SJCRH30 (cell line): ENCODE measurements around the gene ZNF362. TPM values are rescaled to one million over a fixed set of nuclear protein-coding genes. Genes with fewer than 3 reads are reported as not detected.

ENCODE experiments used
- DNase-seq, 2 experiments: peaks; one replicate each; pipeline ENCODE4 v3.0.0-alpha.2; 2015 to 2020
- H3K27ac ChIP-seq: fragments of 250-450 bp; sonication (Bioruptor Pico); 2 replicates; pipeline ENCODE4 v1.5.1; 2020; ENCODE audit warnings: mild to moderate bottlenecking, moderate library complexity
- H3K27me3 ChIP-seq: fragments of 250-450 bp; sonication (Bioruptor Pico); 2 replicates; pipeline ENCODE4 v1.5.1; 2020; ENCODE audit warnings: mild to moderate bottlenecking, moderate library complexity
- H3K36me3 ChIP-seq: fragments of 250-450 bp; sonication (Bioruptor Pico); 2 replicates; pipeline ENCODE4 v1.5.1; 2020; ENCODE audit warnings: mild to moderate bottlenecking, moderate library complexity
- H3K4me1 ChIP-seq: fragments of 250-450 bp; sonication (Bioruptor Pico); 2 replicates; pipeline ENCODE4 v1.5.1; 2020; ENCODE audit warnings: mild to moderate bottlenecking, moderate library complexity
- H3K4me3 ChIP-seq: fragments of 250-450 bp; sonication (Bioruptor Pico); 2 replicates; pipeline ENCODE4 v1.5.1; 2020; ENCODE audit warnings: mild to moderate bottlenecking, moderate library complexity
- H3K9me3 ChIP-seq: fragments of 250-450 bp; sonication (Bioruptor Pico); replicated peaks from 2 replicates; pipeline ENCODE4 v1.5.1; 2020; ENCODE audit warnings: mild to moderate bottlenecking, moderate library complexity
- total RNA-seq: library from RNA; depleted of rRNA; stranded (reverse); fragments of >200 nt; shearing (Covaris generic); gene quantifications from 2 replicates; pipeline ENCODE4 v1.2.3, GENCODE V29; 2014

ZNF362 gene
- total RNA-seq, 1 experiment from 2014 or later, result 29.3 TPM

- Histone ChIP-seq H3K27me3 (no peaks in the 10 kb centered on the region), H3K4me1 (peaks cover 14% of the 10 kb centered on the region; the same call in 1 of the 2 replicates), H3K36me3 (0 out of 2 replicates have a peak, but pooled peaks cover 2% of the 10 kb centered on the region), H3K27ac (peak overlapping the region; percentile 89), H3K9me3 (no peaks in the 10 kb centered on the region), H3K4me3 (peak overlapping the region; percentile 89)
- peak; percentile 92 to 93 for DNase-seq
Measured at GRCh38 chr1:33255347-33256220, 708 bp upstream of the ZNF362 start.

- H3K27me3 ChIP-seq, result no peaks in the 10 kb centered on the region
- peaks cover 14% of the 10 kb centered on the region; the same call in 1 of the 2 replicates for H3K4me1 ChIP-seq
- DNase-seq, result no peak
- H3K36me3 ChIP-seq, result 0 out of 2 replicates have a peak, but pooled peaks cover 2% of the 10 kb centered on the region
- peak overlapping the region; percentile 89 for H3K4me3 ChIP-seq
- no peak overlapping the region for H3K27ac ChIP-seq
- H3K9me3 ChIP-seq, result no peaks in the 10 kb centered on the region
Measured at GRCh38 chr1:33256221-33256470, 146 bp upstream of the ZNF362 start.

DNA sequence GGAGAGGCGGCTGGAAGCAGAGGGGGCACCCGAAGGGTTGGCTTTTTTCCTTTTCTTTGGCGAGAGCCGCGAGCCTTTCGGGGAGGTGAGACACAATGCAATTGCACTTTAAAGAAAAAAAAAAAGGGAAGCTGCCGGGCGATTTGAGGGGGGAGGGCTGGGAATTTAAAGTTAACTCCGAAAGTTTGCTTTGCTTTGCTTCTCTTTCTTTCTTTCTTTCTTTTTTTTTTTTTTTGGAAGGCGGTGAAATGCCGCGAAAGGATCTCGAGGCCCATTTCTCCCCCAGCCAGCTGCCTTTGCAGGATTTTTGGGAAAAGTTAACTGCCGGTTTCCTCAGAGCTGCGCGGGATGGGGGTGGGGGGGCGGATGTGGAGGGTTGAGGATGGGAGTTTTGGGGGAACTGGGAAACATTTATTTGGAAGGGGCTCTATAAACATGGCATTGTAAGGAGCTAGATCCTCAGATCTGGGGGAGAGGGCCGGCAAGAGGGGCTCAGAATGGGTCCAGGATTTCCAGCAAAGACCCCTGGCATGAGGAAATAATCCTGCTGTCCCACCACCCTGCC lies 997 bp downstream of the ZNF362 start:
- Histone ChIP-seq H3K9me3 (no peaks in the 10 kb centered on the region), H3K27me3 (no peaks in the 10 kb centered on the region), H3K4me3 (peak overlapping the region; percentile 82), H3K4me1 (peaks cover 14% of the 10 kb centered on the region; the same call in 1 of the 2 replicates), H3K36me3 (0 out of 2 replicates have a peak, but pooled peaks cover 2% of the 10 kb centered on the region), H3K27ac (peak overlapping the region; percentile 90)
- peak; percentile 24 to 52 for DNase-seq

DNA sequence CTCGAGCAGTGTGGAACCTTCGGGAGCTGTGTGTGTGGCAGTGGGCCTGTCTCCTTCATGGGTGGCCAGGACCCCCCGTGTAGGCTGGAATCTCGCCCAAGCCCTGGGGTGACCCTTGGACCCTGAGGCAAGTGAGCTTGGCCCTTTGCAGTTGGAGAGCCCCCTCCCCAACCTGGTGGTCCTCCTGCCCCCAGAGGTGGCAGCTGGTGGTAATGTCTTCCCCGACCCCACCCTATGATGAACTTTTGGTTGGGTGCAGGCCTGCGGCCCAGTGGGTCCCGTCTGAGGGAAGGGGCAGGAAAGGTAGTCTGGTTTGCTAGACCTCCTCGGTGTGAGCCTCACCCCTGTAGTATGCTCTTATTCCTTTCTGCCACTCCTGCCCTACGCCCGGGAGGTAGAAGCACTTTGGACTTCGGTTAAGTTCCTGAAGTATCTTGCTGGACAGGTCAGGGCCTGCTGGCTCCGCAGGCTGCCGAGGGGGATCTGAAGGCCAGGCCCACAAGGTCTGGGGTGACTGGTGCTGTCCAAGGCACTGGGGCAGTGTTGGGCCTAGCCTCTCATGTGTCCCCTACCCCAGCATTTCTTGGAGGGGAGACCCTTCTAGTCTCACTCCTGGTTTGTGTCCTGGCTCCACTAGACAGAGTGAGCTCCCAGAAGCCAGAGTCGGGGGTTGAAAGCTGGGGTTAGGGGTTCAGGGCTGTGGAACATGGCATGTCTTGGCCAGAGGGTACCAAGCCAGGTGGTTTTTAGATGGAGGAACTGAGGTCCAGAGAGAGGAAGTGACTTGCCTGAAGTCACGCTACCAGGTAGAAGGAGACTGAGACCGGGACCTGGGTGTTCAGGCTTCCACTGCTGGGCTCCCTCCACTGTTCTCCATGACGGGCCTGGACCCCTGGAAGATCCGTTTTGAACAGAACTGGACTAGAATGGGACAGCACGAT lies 1.8 kb downstream of the ZNF362 start:
- Histone ChIP-seq H3K9me3 (no peaks in the 10 kb centered on the region), H3K27me3 (no peaks in the 10 kb centered on the region), H3K4me1 (peaks cover 14% of the 10 kb centered on the region; the same call in 1 of the 2 replicates), H3K36me3 (peaks cover 2% of the 10 kb centered on the region; the same call in 1 of the 2 replicates), H3K27ac (peak overlapping the region; percentile 90), H3K4me3 (peak overlapping the region; percentile 82)
- peak; percentile 47 to 49 for DNase-seq

DNA sequence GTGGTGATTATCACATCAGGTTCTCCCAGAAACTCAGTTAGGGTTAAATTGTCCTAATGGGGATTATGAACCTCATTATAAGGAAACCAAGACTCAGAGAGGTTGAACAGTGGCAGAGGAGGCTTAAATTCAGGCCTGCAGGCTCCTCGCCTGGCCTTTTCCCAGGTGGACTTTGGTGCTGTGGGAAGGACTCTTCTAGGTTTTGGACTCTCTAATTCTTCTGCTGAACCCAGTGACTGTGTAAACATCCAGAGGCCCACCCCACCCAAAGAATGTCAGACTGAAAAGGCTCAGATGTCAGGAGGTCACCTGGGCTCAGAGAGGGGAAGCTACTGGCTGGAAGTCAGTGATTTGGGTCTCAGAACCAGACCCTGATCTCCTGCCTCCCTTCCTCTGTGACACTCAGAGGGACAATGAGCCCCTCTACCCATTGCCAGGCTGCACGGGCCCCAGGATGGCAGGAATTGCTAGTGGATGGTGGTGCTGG lies 2.5 kb downstream of the ZNF362 start:
- Histone ChIP-seq H3K4me3 (no peak overlapping the region), H3K9me3 (no peaks in the 10 kb centered on the region), H3K27ac (no peak overlapping the region), H3K36me3 (peaks cover 2% of the 10 kb centered on the region; the same call in 1 of the 2 replicates), H3K4me1 (peaks cover 14% of the 10 kb centered on the region; the same call in 1 of the 2 replicates), H3K27me3 (no peaks in the 10 kb centered on the region)
- DNase-seq, result no peak

DNA sequence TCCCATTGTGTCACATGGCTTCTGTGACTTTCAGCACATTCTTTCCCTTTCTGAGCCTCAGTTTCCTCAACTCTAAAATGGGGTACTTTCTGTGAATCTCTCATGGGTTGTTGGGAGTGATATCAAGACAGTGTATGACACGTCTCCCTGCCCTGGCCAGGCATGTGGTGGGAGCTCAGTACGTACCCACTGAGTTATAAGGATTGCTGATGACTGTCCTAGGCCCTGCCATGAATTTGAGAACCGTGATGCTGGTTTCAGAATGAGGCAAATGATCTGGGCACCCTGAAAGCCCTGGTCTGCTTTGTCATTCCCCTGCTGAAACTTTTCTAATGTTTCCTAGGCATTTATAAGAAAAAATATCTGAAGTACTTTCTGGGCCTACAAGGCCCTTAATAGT lies 3.6 kb downstream of the ZNF362 start:
- Histone ChIP-seq H3K27ac (no peak overlapping the region), H3K4me3 (no peak overlapping the region), H3K9me3 (no peaks in the 10 kb centered on the region), H3K27me3 (no peaks in the 10 kb centered on the region), H3K36me3 (peaks cover 2% of the 10 kb centered on the region; the same call in 1 of the 2 replicates), H3K4me1 (peaks cover 14% of the 10 kb centered on the region; the same call in 1 of the 2 replicates)
- DNase-seq, result no peak

DNA sequence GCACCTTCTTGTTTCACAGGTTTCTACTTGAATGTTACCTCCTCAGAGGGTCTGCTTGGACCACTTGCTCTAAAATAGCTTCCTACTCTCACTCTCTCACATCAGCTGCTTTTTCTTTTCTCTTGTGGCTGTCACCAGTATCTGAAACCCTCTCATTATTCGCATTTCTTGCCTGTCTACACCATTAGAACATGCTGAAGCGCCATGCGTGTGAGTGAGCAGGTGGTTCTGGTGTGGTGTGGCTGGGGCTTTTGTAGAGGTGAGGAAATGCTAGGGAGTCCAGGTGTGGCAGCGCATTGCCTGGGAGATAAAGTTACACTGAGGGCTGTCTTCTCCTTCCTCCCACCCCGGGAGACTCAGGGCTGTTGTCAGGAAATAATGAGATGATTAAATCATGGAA lies 4.1 kb downstream of the ZNF362 start:
- H3K4me3 ChIP-seq, result no peak overlapping the region
- H3K4me1 ChIP-seq, result peaks cover 14% of the 10 kb centered on the region; the same call in 1 of the 2 replicates
- H3K27me3 ChIP-seq, result no peaks in the 10 kb centered on the region
- DNase-seq, result no peak
- H3K36me3 ChIP-seq, result peaks cover 2% of the 10 kb centered on the region; the same call in 1 of the 2 replicates
- H3K27ac ChIP-seq, result no peak overlapping the region
- no peaks in the 10 kb centered on the region for H3K9me3 ChIP-seq

- Histone ChIP-seq H3K4me3 (no peak overlapping the region), H3K9me3 (no peaks in the 10 kb centered on the region), H3K27me3 (no peaks in the 10 kb centered on the region), H3K27ac (no peak overlapping the region), H3K36me3 (peaks cover 2% of the 10 kb centered on the region; the same call in 1 of the 2 replicates), H3K4me1 (peaks cover 14% of the 10 kb centered on the region; the same call in 1 of the 2 replicates)
- DNase-seq, result no peak
Measured at GRCh38 chr1:33261344-33261743, 5.1 kb downstream of the ZNF362 start.

DNA sequence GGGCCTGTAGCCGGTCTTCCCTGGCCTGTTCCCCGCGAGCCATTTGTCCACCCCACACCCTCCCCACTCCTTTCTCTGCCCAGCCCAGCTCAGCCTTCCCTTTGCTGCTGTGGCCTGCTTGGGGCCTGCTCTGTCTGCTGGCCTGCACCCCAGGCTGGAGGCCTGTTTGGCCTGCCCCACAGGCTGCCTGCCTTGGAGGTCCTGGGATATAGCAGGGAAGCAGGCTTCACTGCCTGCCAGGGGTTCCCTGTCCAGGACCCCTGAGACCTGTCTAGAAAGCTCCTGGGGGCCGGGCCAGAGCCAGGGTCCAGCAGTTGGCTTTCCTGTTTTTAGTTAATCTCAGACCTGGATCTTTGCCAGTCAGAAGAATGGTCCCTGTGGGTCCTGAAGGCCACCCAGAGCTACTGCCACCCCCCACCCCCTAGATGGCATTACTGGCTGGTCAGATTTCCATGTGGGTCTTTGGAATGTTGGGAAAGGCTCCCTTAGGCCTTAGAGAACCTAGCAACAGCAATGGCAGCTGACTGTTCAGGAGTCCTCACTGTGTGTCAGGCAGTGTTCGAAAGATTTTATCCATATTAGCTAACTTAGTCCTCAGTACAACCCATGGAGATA lies 7.7 kb downstream of the ZNF362 start:
- Histone ChIP-seq H3K36me3 (peaks cover 2% of the 10 kb centered on the region; the same call in 1 of the 2 replicates), H3K27ac (no peak overlapping the region), H3K9me3 (no peaks in the 10 kb centered on the region), H3K4me1 (peaks cover under 1% of the 10 kb centered on the region; the same call in 1 of the 2 replicates), H3K27me3 (no peaks in the 10 kb centered on the region), H3K4me3 (no peak overlapping the region)
- peak; percentile 35 to 50 for DNase-seq

DNA sequence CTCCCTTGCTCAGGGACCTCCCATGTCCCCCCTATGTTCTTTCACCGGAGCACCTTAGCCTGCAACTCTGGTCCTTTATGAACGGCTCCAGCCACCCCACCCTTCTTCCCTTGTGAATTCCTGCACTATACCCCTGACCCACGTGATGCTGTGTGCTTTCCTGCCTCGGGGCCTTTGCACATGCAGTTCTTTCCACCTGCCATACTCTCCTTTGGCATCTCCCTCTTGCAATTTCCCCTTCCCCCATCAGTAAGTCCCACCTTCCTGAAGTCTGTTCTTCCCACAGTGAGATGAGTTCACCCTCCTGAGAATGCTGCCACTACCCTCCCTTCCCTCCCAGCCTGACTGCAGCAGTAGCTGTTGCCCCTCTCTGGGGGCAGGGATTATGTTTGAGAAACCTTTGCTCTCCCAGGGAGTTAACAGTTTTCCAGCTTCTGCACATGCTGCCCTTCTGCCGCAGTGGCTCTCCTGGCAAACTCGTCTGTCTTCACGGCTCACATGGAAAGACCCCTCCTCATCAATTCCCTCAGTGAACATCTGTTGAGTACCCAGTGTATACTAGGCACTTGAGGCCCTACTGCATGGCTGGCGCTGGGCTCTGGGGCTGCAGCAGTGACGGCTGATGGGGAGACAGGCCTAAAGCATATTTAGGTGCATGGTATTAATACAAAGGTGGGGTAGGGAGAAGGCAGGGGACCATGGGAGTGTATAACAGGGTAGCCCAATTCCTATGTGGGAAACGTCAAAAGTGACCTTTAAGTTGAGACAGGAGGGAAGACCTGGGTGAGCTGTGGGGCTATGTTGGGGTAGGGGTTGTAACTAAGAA lies 9.7 kb downstream of the ZNF362 start:
- no peak overlapping the region for H3K27ac ChIP-seq
- H3K4me1 ChIP-seq, result no peaks in the 10 kb centered on the region
- H3K4me3 ChIP-seq, result no peak overlapping the region
- peaks cover 3% of the 10 kb centered on the region; the same call in 1 of the 2 replicates for H3K36me3 ChIP-seq
- DNase-seq, result no peak
- no peaks in the 10 kb centered on the region for H3K9me3 ChIP-seq
- H3K27me3 ChIP-seq, result no peaks in the 10 kb centered on the region

DNA sequence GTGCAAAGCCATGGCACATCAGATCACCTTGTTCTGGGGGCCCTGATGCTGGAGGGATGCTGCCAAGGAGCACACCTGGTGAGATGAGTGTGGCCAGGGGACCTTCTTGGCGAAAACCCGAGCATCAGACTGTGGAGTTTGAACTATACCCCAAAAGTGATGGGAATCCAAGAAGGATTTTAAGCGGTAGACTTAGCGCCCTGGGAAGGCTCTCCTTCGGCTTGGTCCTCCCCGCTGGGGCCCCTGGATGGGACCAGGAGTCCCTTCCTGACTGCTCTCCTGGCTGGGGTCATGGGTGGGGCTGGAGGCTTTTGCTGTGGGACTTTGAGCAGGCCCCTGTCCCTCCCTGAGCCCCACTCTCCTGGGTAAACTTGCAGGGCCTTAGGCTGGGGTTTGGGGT lies 10.5 kb downstream of the ZNF362 start:
- no peaks in the 10 kb centered on the region for H3K9me3 ChIP-seq
- DNase-seq, result no peak
- H3K27me3 ChIP-seq, result no peaks in the 10 kb centered on the region
- H3K4me1 ChIP-seq, result no peaks in the 10 kb centered on the region
- no peak overlapping the region for H3K4me3 ChIP-seq
- peaks cover 3% of the 10 kb centered on the region; the same call in 1 of the 2 replicates for H3K36me3 ChIP-seq
- H3K27ac ChIP-seq, result no peak overlapping the region

GRCh38 chr1:33267468-33268205 lies 11.3 kb downstream of the ZNF362 start:
- H3K4me3 ChIP-seq, result no peak overlapping the region

GRCh38 chr1:33268457-33268856 lies 12.2 kb downstream of the ZNF362 start:
- H3K27ac ChIP-seq, result no peak overlapping the region
- DNase-seq, result no peak
- no peak overlapping the region for H3K4me3 ChIP-seq
- H3K27me3 ChIP-seq, result no peaks in the 10 kb centered on the region
- peaks cover 3% of the 10 kb centered on the region; the same call in 1 of the 2 replicates for H3K36me3 ChIP-seq
- H3K4me1 ChIP-seq, result no peaks in the 10 kb centered on the region
- H3K9me3 ChIP-seq, result no peaks in the 10 kb centered on the region

More at GRCh38 chr1:33267468-33268205, 11.3 kb downstream of the ZNF362 start:
- H3K36me3 ChIP-seq, result peaks cover 3% of the 10 kb centered on the region; the same call in 1 of the 2 replicates
- no peak for DNase-seq
- no peaks in the 10 kb centered on the region for H3K9me3 ChIP-seq
- H3K27me3 ChIP-seq, result no peaks in the 10 kb centered on the region
- no peaks in the 10 kb centered on the region for H3K4me1 ChIP-seq
- no peak overlapping the region for H3K27ac ChIP-seq
